WTC11 (cell line): ENCODE measurements around the gene HHAT. TPM values are rescaled to one million over a fixed set of nuclear protein-coding genes. Genes with fewer than 3 reads are reported as not detected.

ENCODE experiments used
- ATAC-seq: fragments of 200-7000 bp; cut with Tn5 transposase; 2 replicates; pipeline ENCODE4 v1.10.0; 2021; ENCODE audit warnings: mild to moderate bottlenecking, moderate library complexity
- CTCF ChIA-PET: fragments of 300-600 bp; sonication (Branson Sonifier 250); formaldehyde crosslinking; loops from one replicate; lab custom pipeline; 2021; ENCODE audit warnings: antibody characterized with exemption; lab: Charles Lee
- POLR2A ChIA-PET: fragments of 350-600 bp; sonication (Branson Sonifier 250); formaldehyde crosslinking; loops from one replicate; lab custom pipeline; 2021; ENCODE audit warnings: antibody characterized with exemption; lab: Charles Lee
- DNase-seq: peaks from one replicate; pipeline ENCODE4 v3.0.0; 2021; ENCODE audit warnings: low spot score
- H3K27ac Mint-ChIP-seq: 2 replicates; pipeline ENCODE4 v1.8.0; 2021; ENCODE audit warnings: mixed read lengths
- H3K27me3 Mint-ChIP-seq: 2 replicates; pipeline ENCODE4 v1.8.0; 2021; ENCODE audit warnings: low read depth, mild to moderate bottlenecking, moderate library complexity, mixed read lengths
- H3K36me3 Mint-ChIP-seq: 2 replicates; pipeline ENCODE4 v1.8.0; 2021; ENCODE audit warnings: mixed read lengths
- H3K4me1 Mint-ChIP-seq: 2 replicates; pipeline ENCODE4 v1.8.0; 2022; ENCODE audit warnings: mixed read lengths
- H3K4me3 Mint-ChIP-seq: 2 replicates; pipeline ENCODE4 v1.8.0; 2021; ENCODE audit warnings: mild to moderate bottlenecking, moderate library complexity, mixed read lengths
- H3K9me3 Mint-ChIP-seq: 2 replicates; pipeline ENCODE4 v1.8.0; 2021; ENCODE audit warnings: mixed read lengths
- ATF1 ChIP-seq: sonication (generic); formaldehyde crosslinking; IDR thresholded peaks from 2 replicates; pipeline ENCODE4 v1.8.1; 2023; ENCODE audit warnings: mild to moderate bottlenecking, moderate library complexity, missing genetic modification reagents
- CBFB ChIP-seq: sonication (generic); formaldehyde crosslinking; IDR thresholded peaks from 2 replicates; pipeline ENCODE4 v1.8.1; 2022; ENCODE audit warnings: mild to moderate bottlenecking, low read depth, missing genetic modification reagents
- CREB1 ChIP-seq: sonication (generic); formaldehyde crosslinking; IDR thresholded peaks from 2 replicates; pipeline ENCODE4 v1.8.0; 2023; ENCODE audit warnings: mild to moderate bottlenecking, missing genetic modification reagents
- ELF4 ChIP-seq: sonication (generic); formaldehyde crosslinking; IDR thresholded peaks from 2 replicates; pipeline ENCODE4 v1.8.1; 2022; ENCODE audit warnings: low read depth, mild to moderate bottlenecking, moderate library complexity, missing genetic modification reagents
- FOXJ3 ChIP-seq: sonication (generic); formaldehyde crosslinking; IDR thresholded peaks from 2 replicates; pipeline ENCODE4 v1.9.0; 2021; ENCODE audit warnings: missing genetic modification reagents, mild to moderate bottlenecking, borderline replicate concordance
- FOXP1 ChIP-seq: sonication (generic); formaldehyde crosslinking; IDR thresholded peaks from 2 replicates; pipeline ENCODE4 v1.8.0; 2022; ENCODE audit warnings: missing genetic modification reagents, mild to moderate bottlenecking, moderate library complexity, borderline replicate concordance
- HMGA2 ChIP-seq: fragments of 250-450 bp; sonication (Bioruptor Pico); IDR thresholded peaks from 2 replicates; pipeline ENCODE4 v1.4.0; 2021; ENCODE audit warnings: mild to moderate bottlenecking, moderate library complexity
- NR1H2 ChIP-seq: sonication (generic); formaldehyde crosslinking; IDR thresholded peaks from 2 replicates; pipeline ENCODE4 v1.9.0; 2021; ENCODE audit warnings: mild to moderate bottlenecking, moderate library complexity, missing genetic modification reagents
- NR2C2 ChIP-seq: sonication (generic); formaldehyde crosslinking; IDR thresholded peaks from 2 replicates; pipeline ENCODE4 v1.8.0; 2022; ENCODE audit warnings: mild to moderate bottlenecking, missing genetic modification reagents
- SMAD3 ChIP-seq: sonication (generic); formaldehyde crosslinking; IDR thresholded peaks from 2 replicates; pipeline ENCODE4 v1.8.0; 2022; ENCODE audit warnings: missing genetic modification reagents, mild to moderate bottlenecking, borderline replicate concordance
- SP1 ChIP-seq: sonication (generic); formaldehyde crosslinking; conservative IDR thresholded peaks from 2 replicates; pipeline ENCODE4 v1.8.1; 2022; ENCODE audit warnings: missing genetic modification reagents
- TP53 ChIP-seq: sonication (generic); formaldehyde crosslinking; IDR thresholded peaks from 2 replicates; pipeline ENCODE4 v1.8.1; 2023; ENCODE audit warnings: mild to moderate bottlenecking, missing genetic modification reagents
- ZBTB21 ChIP-seq: sonication (generic); formaldehyde crosslinking; IDR thresholded peaks from 2 replicates; pipeline ENCODE4 v1.8.1; 2023; ENCODE audit warnings: mild to moderate bottlenecking, missing genetic modification reagents, borderline replicate concordance
- ZNF138 ChIP-seq: sonication (generic); formaldehyde crosslinking; conservative IDR thresholded peaks from 2 replicates; pipeline ENCODE4 v1.8.1; 2022; ENCODE audit warnings: mild to moderate bottlenecking, moderate library complexity, missing genetic modification reagents
- ZNF219 ChIP-seq: sonication (generic); formaldehyde crosslinking; IDR thresholded peaks from 2 replicates; pipeline ENCODE4 v1.8.0; 2023; ENCODE audit warnings: missing genetic modification reagents, mild to moderate bottlenecking, borderline replicate concordance
- ZNF263 ChIP-seq: sonication (generic); formaldehyde crosslinking; IDR thresholded peaks from 2 replicates; pipeline ENCODE4 v1.8.1; 2022; ENCODE audit warnings: low read depth, mild to moderate bottlenecking, moderate library complexity, missing genetic modification reagents
- ZNF317 ChIP-seq: sonication (generic); formaldehyde crosslinking; IDR thresholded peaks from 2 replicates; pipeline ENCODE4 v1.8.1; 2023; ENCODE audit warnings: low read depth, mild to moderate bottlenecking, moderate library complexity, missing genetic modification reagents, borderline replicate concordance
- total RNA-seq: library from RNA; stranded (reverse); gene quantifications from 3 replicates; pipeline ENCODE4 v1.2.3, GENCODE V29; 2021
- TF ChIP-seq, protein P1 (sequence below): sonication (generic); formaldehyde crosslinking; IDR thresholded peaks from 2 replicates; pipeline ENCODE4 v1.8.0; 2022; ENCODE audit warnings: missing genetic modification reagents
- TF ChIP-seq, protein P2 (sequence below): sonication (generic); formaldehyde crosslinking; IDR thresholded peaks from 2 replicates; pipeline ENCODE4 v1.8.1; 2022; ENCODE audit warnings: missing genetic modification reagents, borderline replicate concordance
- TF ChIP-seq, protein P3 (sequence below): sonication (generic); formaldehyde crosslinking; IDR thresholded peaks from 2 replicates; pipeline ENCODE4 v1.8.1; 2023; ENCODE audit warnings: mild to moderate bottlenecking, moderate library complexity, missing genetic modification reagents
- TF ChIP-seq, protein P4 (sequence below): sonication (generic); formaldehyde crosslinking; IDR thresholded peaks from 2 replicates; pipeline ENCODE4 v1.8.0; 2022; ENCODE audit warnings: mild to moderate bottlenecking, missing genetic modification reagents
- TF ChIP-seq, protein P5 (sequence below): sonication (generic); formaldehyde crosslinking; IDR thresholded peaks from 2 replicates; pipeline ENCODE4 v1.8.1; 2023; ENCODE audit warnings: mild to moderate bottlenecking, missing genetic modification reagents, moderate library complexity
- TF ChIP-seq, protein P6 (sequence below): sonication (generic); formaldehyde crosslinking; conservative IDR thresholded peaks from 2 replicates; pipeline ENCODE4 v1.8.1; 2022; ENCODE audit warnings: mild to moderate bottlenecking, missing genetic modification reagents
- TF ChIP-seq, protein P7 (sequence below): sonication (generic); formaldehyde crosslinking; IDR thresholded peaks from 2 replicates; pipeline ENCODE4 v1.8.0; 2022; ENCODE audit warnings: mild to moderate bottlenecking, missing genetic modification reagents

The HHAT gene
- total RNA-seq, 1 experiment from 2014 or later: 0.39 TPM

DNA sequence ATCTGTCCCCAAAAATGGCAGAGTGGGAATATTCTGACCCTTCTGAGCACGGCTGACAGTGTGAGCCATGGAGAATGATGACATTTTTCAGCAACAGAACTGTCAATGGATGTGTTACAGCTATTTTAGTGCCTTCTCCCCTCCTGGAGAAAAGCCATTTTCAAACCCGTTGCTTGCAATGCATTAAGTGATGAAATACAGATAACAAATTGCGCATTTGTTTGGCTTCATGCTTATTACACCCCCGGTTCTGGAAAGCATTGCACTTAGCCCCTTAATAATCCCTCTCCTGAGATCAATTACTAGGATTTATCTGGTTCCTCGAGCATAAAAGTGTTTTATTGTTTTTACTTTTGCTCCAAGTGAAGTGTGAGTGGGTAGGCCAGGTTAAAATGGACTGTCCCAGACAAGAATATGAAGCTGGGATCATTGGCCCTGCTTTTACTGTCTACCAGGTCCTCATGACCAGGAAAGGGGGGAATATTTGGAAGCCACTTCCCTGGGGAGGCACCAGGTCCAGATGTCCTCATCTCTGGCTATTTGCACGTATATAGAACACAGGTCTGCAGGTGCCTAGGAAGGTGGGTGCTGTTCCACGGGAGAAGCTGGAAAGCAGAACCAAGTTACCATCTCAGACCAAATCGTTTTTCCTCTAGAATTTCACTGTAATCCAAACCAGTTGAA, 37.5 kb upstream of the HHAT start:
- Mint-ChIP-seq H3K4me1 (peaks cover 37% of the 10 kb centered on the region), H3K4me3 (peak overlapping the region; percentile 63), H3K27ac (no peak overlapping the region), H3K27me3 (peaks cover 36% of the 10 kb centered on the region)
- ATAC-seq (no peak), DNase-seq (no peak)
- POLR2A ChIA-PET: interaction anchor here (2.2 kb wide), 1 partner anchor 40 kb away, joined by 17 read pairs; no protein-coding TSS in a partner anchor
- CTCF ChIA-PET: interaction anchor here (1.0 to 3.0 kb wide), 11 partner anchors 9 to 391 kb away, joined by 3 to 30 read pairs (median 9); no protein-coding TSS in a partner anchor
- TF ChIP-seq, protein P1, sequence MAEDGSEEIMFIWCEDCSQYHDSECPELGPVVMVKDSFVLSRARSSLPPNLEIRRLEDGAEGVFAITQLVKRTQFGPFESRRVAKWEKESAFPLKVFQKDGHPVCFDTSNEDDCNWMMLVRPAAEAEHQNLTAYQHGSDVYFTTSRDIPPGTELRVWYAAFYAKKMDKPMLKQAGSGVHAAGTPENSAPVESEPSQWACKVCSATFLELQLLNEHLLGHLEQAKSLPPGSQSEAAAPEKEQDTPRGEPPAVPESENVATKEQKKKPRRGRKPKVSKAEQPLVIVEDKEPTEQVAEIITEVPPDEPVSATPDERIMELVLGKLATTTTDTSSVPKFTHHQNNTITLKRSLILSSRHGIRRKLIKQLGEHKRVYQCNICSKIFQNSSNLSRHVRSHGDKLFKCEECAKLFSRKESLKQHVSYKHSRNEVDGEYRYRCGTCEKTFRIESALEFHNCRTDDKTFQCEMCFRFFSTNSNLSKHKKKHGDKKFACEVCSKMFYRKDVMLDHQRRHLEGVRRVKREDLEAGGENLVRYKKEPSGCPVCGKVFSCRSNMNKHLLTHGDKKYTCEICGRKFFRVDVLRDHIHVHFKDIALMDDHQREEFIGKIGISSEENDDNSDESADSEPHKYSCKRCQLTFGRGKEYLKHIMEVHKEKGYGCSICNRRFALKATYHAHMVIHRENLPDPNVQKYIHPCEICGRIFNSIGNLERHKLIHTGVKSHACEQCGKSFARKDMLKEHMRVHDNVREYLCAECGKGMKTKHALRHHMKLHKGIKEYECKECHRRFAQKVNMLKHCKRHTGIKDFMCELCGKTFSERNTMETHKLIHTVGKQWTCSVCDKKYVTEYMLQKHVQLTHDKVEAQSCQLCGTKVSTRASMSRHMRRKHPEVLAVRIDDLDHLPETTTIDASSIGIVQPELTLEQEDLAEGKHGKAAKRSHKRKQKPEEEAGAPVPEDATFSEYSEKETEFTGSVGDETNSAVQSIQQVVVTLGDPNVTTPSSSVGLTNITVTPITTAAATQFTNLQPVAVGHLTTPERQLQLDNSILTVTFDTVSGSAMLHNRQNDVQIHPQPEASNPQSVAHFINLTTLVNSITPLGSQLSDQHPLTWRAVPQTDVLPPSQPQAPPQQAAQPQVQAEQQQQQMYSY (CRISPR knock-in tag): no peak
- no peak for TF ChIP-seq HMGA2 (CRISPR knock-in tag)
- no peak for TF ChIP-seq FOXJ3
- TF ChIP-seq ATF1: no peak
- TF ChIP-seq ZNF219 (CRISPR knock-in tag): no peak
- TF ChIP-seq, protein P2, sequence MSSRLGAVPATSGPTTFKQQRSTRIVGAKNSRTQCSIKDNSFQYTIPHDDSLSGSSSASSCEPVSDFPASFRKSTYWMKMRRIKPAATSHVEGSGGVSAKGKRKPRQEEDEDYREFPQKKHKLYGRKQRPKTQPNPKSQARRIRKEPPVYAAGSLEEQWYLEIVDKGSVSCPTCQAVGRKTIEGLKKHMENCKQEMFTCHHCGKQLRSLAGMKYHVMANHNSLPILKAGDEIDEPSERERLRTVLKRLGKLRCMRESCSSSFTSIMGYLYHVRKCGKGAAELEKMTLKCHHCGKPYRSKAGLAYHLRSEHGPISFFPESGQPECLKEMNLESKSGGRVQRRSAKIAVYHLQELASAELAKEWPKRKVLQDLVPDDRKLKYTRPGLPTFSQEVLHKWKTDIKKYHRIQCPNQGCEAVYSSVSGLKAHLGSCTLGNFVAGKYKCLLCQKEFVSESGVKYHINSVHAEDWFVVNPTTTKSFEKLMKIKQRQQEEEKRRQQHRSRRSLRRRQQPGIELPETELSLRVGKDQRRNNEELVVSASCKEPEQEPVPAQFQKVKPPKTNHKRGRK (CRISPR knock-in tag): no peak
- TF ChIP-seq NR2C2 (CRISPR knock-in tag): no peak
- TF ChIP-seq ELF4 (CRISPR knock-in tag): no peak
- TF ChIP-seq, protein P3, sequence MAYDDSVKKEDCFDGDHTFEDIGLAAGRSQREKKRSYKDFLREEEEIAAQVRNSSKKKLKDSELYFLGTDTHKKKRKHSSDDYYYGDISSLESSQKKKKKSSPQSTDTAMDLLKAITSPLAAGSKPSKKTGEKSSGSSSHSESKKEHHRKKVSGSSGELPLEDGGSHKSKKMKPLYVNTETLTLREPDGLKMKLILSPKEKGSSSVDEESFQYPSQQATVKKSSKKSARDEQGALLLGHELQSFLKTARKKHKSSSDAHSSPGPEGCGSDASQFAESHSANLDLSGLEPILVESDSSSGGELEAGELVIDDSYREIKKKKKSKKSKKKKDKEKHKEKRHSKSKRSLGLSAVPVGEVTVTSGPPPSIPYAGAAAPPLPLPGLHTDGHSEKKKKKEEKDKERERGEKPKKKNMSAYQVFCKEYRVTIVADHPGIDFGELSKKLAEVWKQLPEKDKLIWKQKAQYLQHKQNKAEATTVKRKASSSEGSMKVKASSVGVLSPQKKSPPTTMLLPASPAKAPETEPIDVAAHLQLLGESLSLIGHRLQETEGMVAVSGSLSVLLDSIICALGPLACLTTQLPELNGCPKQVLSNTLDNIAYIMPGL (CRISPR knock-in tag): no peak
- TF ChIP-seq, protein P4, sequence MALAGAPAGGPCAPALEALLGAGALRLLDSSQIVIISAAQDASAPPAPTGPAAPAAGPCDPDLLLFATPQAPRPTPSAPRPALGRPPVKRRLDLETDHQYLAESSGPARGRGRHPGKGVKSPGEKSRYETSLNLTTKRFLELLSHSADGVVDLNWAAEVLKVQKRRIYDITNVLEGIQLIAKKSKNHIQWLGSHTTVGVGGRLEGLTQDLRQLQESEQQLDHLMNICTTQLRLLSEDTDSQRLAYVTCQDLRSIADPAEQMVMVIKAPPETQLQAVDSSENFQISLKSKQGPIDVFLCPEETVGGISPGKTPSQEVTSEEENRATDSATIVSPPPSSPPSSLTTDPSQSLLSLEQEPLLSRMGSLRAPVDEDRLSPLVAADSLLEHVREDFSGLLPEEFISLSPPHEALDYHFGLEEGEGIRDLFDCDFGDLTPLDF (CRISPR knock-in tag): no peak
- TF ChIP-seq, protein P5, sequence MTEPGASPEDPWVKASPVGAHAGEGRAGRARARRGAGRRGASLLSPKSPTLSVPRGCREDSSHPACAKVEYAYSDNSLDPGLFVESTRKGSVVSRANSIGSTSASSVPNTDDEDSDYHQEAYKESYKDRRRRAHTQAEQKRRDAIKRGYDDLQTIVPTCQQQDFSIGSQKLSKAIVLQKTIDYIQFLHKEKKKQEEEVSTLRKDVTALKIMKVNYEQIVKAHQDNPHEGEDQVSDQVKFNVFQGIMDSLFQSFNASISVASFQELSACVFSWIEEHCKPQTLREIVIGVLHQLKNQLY (CRISPR knock-in tag): no peak
- TF ChIP-seq, protein P6, sequence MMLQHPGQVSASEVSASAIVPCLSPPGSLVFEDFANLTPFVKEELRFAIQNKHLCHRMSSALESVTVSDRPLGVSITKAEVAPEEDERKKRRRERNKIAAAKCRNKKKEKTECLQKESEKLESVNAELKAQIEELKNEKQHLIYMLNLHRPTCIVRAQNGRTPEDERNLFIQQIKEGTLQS (CRISPR knock-in tag): no peak
- TF ChIP-seq, all 79 proteins: peak for 0
- Mint-ChIP-seq H3K9me3 (no peaks in the 10 kb centered on the region), H3K36me3 (no peaks in the 10 kb centered on the region)

DNA sequence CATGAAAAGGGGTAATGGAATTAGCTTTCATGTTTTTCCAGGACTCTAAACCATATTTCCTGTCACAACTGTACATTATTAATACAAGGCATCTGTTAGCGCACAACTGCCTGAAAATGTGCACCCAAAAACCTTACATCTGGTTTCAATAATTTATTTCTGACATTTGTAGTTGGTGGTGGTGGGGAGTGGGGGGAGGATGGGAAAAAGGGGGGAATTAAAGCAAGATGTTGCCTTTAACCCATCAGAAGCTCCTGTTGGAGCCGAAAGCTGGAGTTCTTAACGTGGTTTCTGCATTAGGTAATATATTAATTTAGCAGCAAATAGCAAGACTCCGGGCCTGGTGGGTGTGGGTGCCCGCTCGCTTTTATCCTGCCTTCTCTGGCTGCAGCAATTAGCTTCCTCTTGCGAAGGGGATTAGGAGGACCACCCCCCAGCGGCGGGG, 36.9 kb upstream of the HHAT start:
- no peaks in the 10 kb centered on the region for H3K36me3 Mint-ChIP-seq
- H3K4me1 Mint-ChIP-seq: peaks cover 37% of the 10 kb centered on the region
- H3K27me3 Mint-ChIP-seq: peaks cover 36% of the 10 kb centered on the region
- peak overlapping the region; percentile 63 for H3K4me3 Mint-ChIP-seq
- peak; percentile 2; the same call in 1 of the 2 replicates for ATAC-seq
- ChIA-PET POLR2A (interaction anchor here (2.2 kb wide), 1 partner anchor 40 kb away, joined by 17 read pairs; no protein-coding TSS in a partner anchor), CTCF (interaction anchor here (1.0 to 3.0 kb wide), 14 partner anchors 10 to 392 kb away, joined by 3 to 30 read pairs (median 6); no protein-coding TSS in a partner anchor)
- no peaks in the 10 kb centered on the region for H3K9me3 Mint-ChIP-seq
- H3K27ac Mint-ChIP-seq: no peak overlapping the region
- no peak for DNase-seq
- TF ChIP-seq CBFB (CRISPR knock-in tag) (no peak), ZBTB21 (CRISPR knock-in tag) (no peak), SP1 (CRISPR knock-in tag) (no peak), ZNF317 (CRISPR knock-in tag) (no peak), SMAD3 (CRISPR knock-in tag) (no peak), TP53 (CRISPR knock-in tag) (no peak), ZNF138 (CRISPR knock-in tag) (no peak), FOXP1 (CRISPR knock-in tag) (no peak), ZNF263 (no peak), NR1H2 (CRISPR knock-in tag) (no peak), CREB1 (CRISPR knock-in tag) (no peak), ELF4 (CRISPR knock-in tag) (no peak)
- TF ChIP-seq, protein P7, sequence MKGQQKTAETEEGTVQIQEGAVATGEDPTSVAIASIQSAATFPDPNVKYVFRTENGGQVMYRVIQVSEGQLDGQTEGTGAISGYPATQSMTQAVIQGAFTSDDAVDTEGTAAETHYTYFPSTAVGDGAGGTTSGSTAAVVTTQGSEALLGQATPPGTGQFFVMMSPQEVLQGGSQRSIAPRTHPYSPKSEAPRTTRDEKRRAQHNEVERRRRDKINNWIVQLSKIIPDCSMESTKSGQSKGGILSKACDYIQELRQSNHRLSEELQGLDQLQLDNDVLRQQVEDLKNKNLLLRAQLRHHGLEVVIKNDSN (CRISPR knock-in tag): no peak
- TF ChIP-seq, protein P6 (CRISPR knock-in tag): no peak
